DOHH2 (cell line): ENCODE measurements around the gene CHRNB1.

ENCODE experiments used
- H3F3A ChIP-seq: fragments of 200-600 bp; sonication (generic), shearing (Covaris generic); 2 replicates; pipeline ENCODE4 v1.6.0; 2016; ENCODE audit warnings: antibody characterized with exemption, mild to moderate bottlenecking; ENCODE audit not compliant: control insufficient read depth, insufficient read depth
- H3K27ac ChIP-seq: fragments of 200-600 bp; sonication (generic); 2 replicates; pipeline ENCODE4 v1.5.1; 2014; ENCODE audit warnings: low read depth, mild to moderate bottlenecking, low read length, moderate library complexity
- H3K27me3 ChIP-seq: fragments of 200-600 bp; sonication (generic); 2 replicates; pipeline ENCODE4 v1.6.1; 2014; ENCODE audit warnings: mild to moderate bottlenecking, low read length, mixed read lengths; ENCODE audit not compliant: control insufficient read depth
- H3K36me3 ChIP-seq: fragments of 200-600 bp; sonication (generic); 2 replicates; pipeline ENCODE4 v1.6.1; 2014; ENCODE audit warnings: mild to moderate bottlenecking, low read length, moderate library complexity, mixed read lengths; ENCODE audit not compliant: control insufficient read depth
- H3K4me1 ChIP-seq: fragments of 200-600 bp; sonication (generic); 2 replicates; pipeline ENCODE4 v1.6.1; 2014; ENCODE audit warnings: mild to moderate bottlenecking, low read length, mixed read lengths; ENCODE audit not compliant: control insufficient read depth
- H3K4me2 ChIP-seq: fragments of 200-600 bp; sonication (generic); 2 replicates; pipeline ENCODE4 v1.6.0; 2014; ENCODE audit warnings: mild to moderate bottlenecking, low read length, moderate library complexity
- H3K4me3 ChIP-seq: fragments of 200-600 bp; sonication (generic); 2 replicates; pipeline ENCODE4 v1.5.1; 2014; ENCODE audit warnings: mild to moderate bottlenecking, low read length, mixed read lengths
- H3K79me2 ChIP-seq: fragments of 200-600 bp; sonication (generic); 2 replicates; pipeline ENCODE4 v1.6.1; 2014; ENCODE audit warnings: mild to moderate bottlenecking, low read length, mixed read lengths; ENCODE audit not compliant: control insufficient read depth
- H3K9me2 ChIP-seq: fragments of 200-600 bp; sonication (generic); replicated peaks from 2 replicates; pipeline ENCODE4 v1.6.1; 2014; ENCODE audit warnings: mild to moderate bottlenecking, low read length, mixed read lengths; ENCODE audit not compliant: control insufficient read depth
- H3K9me3 ChIP-seq: fragments of 200-600 bp; sonication (generic); 2 replicates; pipeline ENCODE4 v1.6.1; 2014; ENCODE audit warnings: antibody characterized with exemption, low read length, mixed read lengths; ENCODE audit not compliant: control insufficient read depth, insufficient read depth
- H4K20me1 ChIP-seq: fragments of 200-600 bp; sonication (generic); 2 replicates; pipeline ENCODE4 v1.6.0; 2014; ENCODE audit warnings: low read depth, mild to moderate bottlenecking, antibody characterized with exemption, low read length, moderate library complexity; ENCODE audit not compliant: control insufficient read depth, insufficient read depth
- EZH2phosphoT487 ChIP-seq: fragments of 200-600 bp; sonication (generic); IDR thresholded peaks from 2 replicates; pipeline ENCODE4 v1.6.1; 2017; ENCODE audit warnings: borderline replicate concordance, mild to moderate bottlenecking, antibody characterized with exemption, low read length, moderate library complexity, mixed read lengths
- TF ChIP-seq, protein P1 (sequence below): fragments of 200-600 bp; sonication (generic); IDR thresholded peaks from one replicate; pipeline ENCODE4 v1.5.1; 2014; ENCODE audit warnings: antibody characterized with exemption, mild to moderate bottlenecking, low read depth, low read length; ENCODE audit not compliant: poor library complexity, severe bottlenecking

CHRNB1 gene, protein sequence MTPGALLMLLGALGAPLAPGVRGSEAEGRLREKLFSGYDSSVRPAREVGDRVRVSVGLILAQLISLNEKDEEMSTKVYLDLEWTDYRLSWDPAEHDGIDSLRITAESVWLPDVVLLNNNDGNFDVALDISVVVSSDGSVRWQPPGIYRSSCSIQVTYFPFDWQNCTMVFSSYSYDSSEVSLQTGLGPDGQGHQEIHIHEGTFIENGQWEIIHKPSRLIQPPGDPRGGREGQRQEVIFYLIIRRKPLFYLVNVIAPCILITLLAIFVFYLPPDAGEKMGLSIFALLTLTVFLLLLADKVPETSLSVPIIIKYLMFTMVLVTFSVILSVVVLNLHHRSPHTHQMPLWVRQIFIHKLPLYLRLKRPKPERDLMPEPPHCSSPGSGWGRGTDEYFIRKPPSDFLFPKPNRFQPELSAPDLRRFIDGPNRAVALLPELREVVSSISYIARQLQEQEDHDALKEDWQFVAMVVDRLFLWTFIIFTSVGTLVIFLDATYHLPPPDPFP

GRCh38 chr17:7444682-7445618 lies at the start of gene CHRNB1:
Gene CHRNB1, plus strand, starts transcription at chr17:7445061. Its CDS starts 67 bp downstream, at chr17:7445128.
- H3F3A ChIP-seq = no peaks in the 10 kb centered on the region
- peak within 1 kb of the TSS; percentile 35; the same call in 1 of the 2 replicates for H3K4me3 ChIP-seq
- no peaks in the 10 kb centered on the region; the same call in 1 of the 2 replicates for H4K20me1 ChIP-seq
- H3K36me3 ChIP-seq = no peaks in the 10 kb centered on the region
- H3K9me3 ChIP-seq = no peaks in the 10 kb centered on the region
- peaks cover 52% of the 10 kb centered on the region for H3K27me3 ChIP-seq
- H3K4me2 ChIP-seq = peak within 1 kb of the TSS; percentile 53
- no peaks in the 10 kb centered on the region for H3K9me2 ChIP-seq
- H3K79me2 ChIP-seq = no peaks in the 10 kb centered on the region
- TF ChIP-seq, protein P1, sequence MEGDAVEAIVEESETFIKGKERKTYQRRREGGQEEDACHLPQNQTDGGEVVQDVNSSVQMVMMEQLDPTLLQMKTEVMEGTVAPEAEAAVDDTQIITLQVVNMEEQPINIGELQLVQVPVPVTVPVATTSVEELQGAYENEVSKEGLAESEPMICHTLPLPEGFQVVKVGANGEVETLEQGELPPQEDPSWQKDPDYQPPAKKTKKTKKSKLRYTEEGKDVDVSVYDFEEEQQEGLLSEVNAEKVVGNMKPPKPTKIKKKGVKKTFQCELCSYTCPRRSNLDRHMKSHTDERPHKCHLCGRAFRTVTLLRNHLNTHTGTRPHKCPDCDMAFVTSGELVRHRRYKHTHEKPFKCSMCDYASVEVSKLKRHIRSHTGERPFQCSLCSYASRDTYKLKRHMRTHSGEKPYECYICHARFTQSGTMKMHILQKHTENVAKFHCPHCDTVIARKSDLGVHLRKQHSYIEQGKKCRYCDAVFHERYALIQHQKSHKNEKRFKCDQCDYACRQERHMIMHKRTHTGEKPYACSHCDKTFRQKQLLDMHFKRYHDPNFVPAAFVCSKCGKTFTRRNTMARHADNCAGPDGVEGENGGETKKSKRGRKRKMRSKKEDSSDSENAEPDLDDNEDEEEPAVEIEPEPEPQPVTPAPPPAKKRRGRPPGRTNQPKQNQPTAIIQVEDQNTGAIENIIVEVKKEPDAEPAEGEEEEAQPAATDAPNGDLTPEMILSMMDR = no peak
- peaks cover 24% of the 10 kb centered on the region for H3K4me1 ChIP-seq
- H3K27ac ChIP-seq = no peak within 1 kb of the TSS

DNA sequence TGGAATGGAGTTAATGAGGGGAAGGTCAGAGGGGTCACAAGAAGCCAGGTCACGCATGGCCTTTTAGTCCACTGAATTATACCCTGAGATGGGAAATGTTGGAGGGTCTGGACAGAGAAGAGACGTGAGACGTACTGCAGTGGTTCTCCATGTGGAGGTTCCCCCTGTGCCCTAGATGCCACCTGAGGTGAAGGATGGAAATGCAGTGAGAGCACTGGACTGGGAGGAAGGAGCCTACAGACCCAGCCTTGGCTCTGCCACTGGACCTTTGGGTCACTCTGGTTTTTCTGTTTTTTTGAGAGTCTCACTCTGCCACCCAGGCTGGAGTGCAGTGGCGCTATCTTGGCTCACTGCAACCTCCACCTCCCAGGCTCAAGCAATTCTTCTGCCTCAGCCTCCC lies 48.7 kb upstream of the CHRNB1 start:
- TF ChIP-seq EZH2phosphoT487 = no peak
- TF ChIP-seq, protein P1 = no peak
- H3K36me3 ChIP-seq = no peaks in the 10 kb centered on the region; the same call in 1 of the 2 replicates
- no peaks in the 10 kb centered on the region for H3K9me3 ChIP-seq
- H3K27ac ChIP-seq = no peak overlapping the region
- no peaks in the 10 kb centered on the region for H3K9me2 ChIP-seq
- H3F3A ChIP-seq = peaks cover 8% of the 10 kb centered on the region
- no peak overlapping the region for H3K4me3 ChIP-seq
- H3K4me2 ChIP-seq = no peak overlapping the region
- no peaks in the 10 kb centered on the region for H4K20me1 ChIP-seq
- peaks cover 14% of the 10 kb centered on the region for H3K4me1 ChIP-seq
- no peaks in the 10 kb centered on the region for H3K27me3 ChIP-seq
- peaks cover 6% of the 10 kb centered on the region; the same call in 1 of the 2 replicates for H3K79me2 ChIP-seq

GRCh38 chr17:7398612-7399011 lies 46.2 kb upstream of the CHRNB1 start:
- no peaks in the 10 kb centered on the region for H3K27me3 ChIP-seq
- H3F3A ChIP-seq = peaks cover 5% of the 10 kb centered on the region; the same call in 1 of the 2 replicates
- TF ChIP-seq, protein P1 = no peak
- no peak for TF ChIP-seq EZH2phosphoT487
- H3K27ac ChIP-seq = no peak overlapping the region
- peaks cover 12% of the 10 kb centered on the region for H3K79me2 ChIP-seq
- no peak overlapping the region for H3K4me2 ChIP-seq
- peaks cover 16% of the 10 kb centered on the region for H3K4me1 ChIP-seq
- H3K9me3 ChIP-seq = no peaks in the 10 kb centered on the region
- H4K20me1 ChIP-seq = no peaks in the 10 kb centered on the region
- peaks cover 4% of the 10 kb centered on the region; the same call in 1 of the 2 replicates for H3K36me3 ChIP-seq
- no peaks in the 10 kb centered on the region for H3K9me2 ChIP-seq
- no peak overlapping the region for H3K4me3 ChIP-seq
